ENCODE measurements around the gene TBXT. TPM values are rescaled to one million over a fixed set of nuclear protein-coding genes. Genes with fewer than 3 reads are reported as not detected.

TBXT gene
- total RNA-seq: not detected in 2 replicates

- H3K27me3 ChIP-seq (ENCODE audit: control insufficient read depth, insufficient read depth, low read length): peaks cover 77% of the 10 kb centered on the region
- TF ChIP-seq CTCF (IDR thresholded peaks at IDR 0.05; ENCODE audit: insufficient read depth, low read length, poor library complexity, severe bottlenecking): no peak
- DNase-seq (ENCODE audit: low read depth): no peak
- H3K4me3 ChIP-seq (ENCODE audit: low read depth, low read length): no peak within 1 kb of the TSS
- no peaks in the 10 kb centered on the region for H3K36me3 ChIP-seq (ENCODE audit: control insufficient read depth, insufficient read depth, low read length)
Observed at GRCh38 chr6:166167801-166168615, at the start of gene TBXT. TSS of gene TBXT (minus strand) at chr6:166167851. CDS start at chr6:166167591, 260 bp downstream.

GRCh38 chr6:166207284-166207561 is 39.6 kb upstream of the TBXT start:
- TF ChIP-seq CTCF (IDR thresholded peaks at IDR 0.05; ENCODE audit: insufficient read depth, low read length, poor library complexity, severe bottlenecking): no peak
- DNase-seq (ENCODE audit: low read depth): no peak
- no peaks in the 10 kb centered on the region for H3K36me3 ChIP-seq (ENCODE audit: control insufficient read depth, insufficient read depth, low read length)
- no peaks in the 10 kb centered on the region for H3K27me3 ChIP-seq (ENCODE audit: control insufficient read depth, insufficient read depth, low read length)
- H3K4me3 ChIP-seq (ENCODE audit: low read depth, low read length): no peak overlapping the region

GRCh38 chr6:166206510-166207283 is 39.0 kb upstream of the TBXT start:
- no peak overlapping the region for H3K4me3 ChIP-seq (ENCODE audit: low read depth, low read length)
- H3K27me3 ChIP-seq (ENCODE audit: control insufficient read depth, insufficient read depth, low read length): no peaks in the 10 kb centered on the region
- no peak for TF ChIP-seq CTCF (IDR thresholded peaks at IDR 0.05; ENCODE audit: insufficient read depth, low read length, poor library complexity, severe bottlenecking)
- no peaks in the 10 kb centered on the region for H3K36me3 ChIP-seq (ENCODE audit: control insufficient read depth, insufficient read depth, low read length)
- no peak for DNase-seq (ENCODE audit: low read depth)

GRCh38 chr6:166206066-166206465 is 38.4 kb upstream of the TBXT start:
- no peak overlapping the region for H3K4me3 ChIP-seq (ENCODE audit: low read depth, low read length)
- H3K36me3 ChIP-seq (ENCODE audit: control insufficient read depth, insufficient read depth, low read length): no peaks in the 10 kb centered on the region
- no peaks in the 10 kb centered on the region for H3K27me3 ChIP-seq (ENCODE audit: control insufficient read depth, insufficient read depth, low read length)
- no peak for TF ChIP-seq CTCF (IDR thresholded peaks at IDR 0.05; ENCODE audit: insufficient read depth, low read length, poor library complexity, severe bottlenecking)
- no peak for DNase-seq (ENCODE audit: low read depth)

GRCh38 chr6:166204852-166205650 is 37.4 kb upstream of the TBXT start:
- no peaks in the 10 kb centered on the region for H3K27me3 ChIP-seq (ENCODE audit: control insufficient read depth, insufficient read depth, low read length)
- H3K4me3 ChIP-seq (ENCODE audit: low read depth, low read length): no peak overlapping the region
- H3K36me3 ChIP-seq (ENCODE audit: control insufficient read depth, insufficient read depth, low read length): no peaks in the 10 kb centered on the region
- no peak for DNase-seq (ENCODE audit: low read depth)
- TF ChIP-seq CTCF (IDR thresholded peaks at IDR 0.05; ENCODE audit: insufficient read depth, low read length, poor library complexity, severe bottlenecking): no peak
